Mucosa of descending colon (tissue), 3 donors: ENCODE data around the gene USP31. TPM values are rescaled to one million over a fixed set of nuclear protein-coding genes. Genes with fewer than 3 reads are reported as not detected.

Source experiments
- ATAC-seq: fragments of 200-7000 bp; cut with Tn5 transposase; one replicate; pipeline ENCODE4 v1.9.1; 2020; ENCODE audit warnings: mild to moderate bottlenecking, moderate library complexity
- DNase-seq, 3 donors: peaks; one replicate each; pipeline ENCODE4 v3.0.0-alpha.2; 2020
- H3K36me3 ChIP-seq: fragments of 200-600 bp; one replicate; pipeline ENCODE4 v1.8.0; 2021; ENCODE audit warnings: low read depth, mild to moderate bottlenecking
- H3K4me1 ChIP-seq: fragments of 200-600 bp; one replicate; pipeline ENCODE4 v1.8.0; 2021; ENCODE audit warnings: low read depth, mild to moderate bottlenecking
- H3K4me3 ChIP-seq: fragments of 200-600 bp; one replicate; pipeline ENCODE4 v1.8.0; 2021; ENCODE audit warnings: mild to moderate bottlenecking
- H3K9me3 ChIP-seq: fragments of 200-600 bp; one replicate; pipeline ENCODE4 v1.8.0; 2021; ENCODE audit warnings: mild to moderate bottlenecking
- CTCF ChIP-seq: fragments of 200-600 bp; IDR thresholded peaks from one replicate; pipeline ENCODE4 v1.8.0; 2022; ENCODE audit warnings: antibody characterized with exemption, mild to moderate bottlenecking
- intact Hi-C, 2 donors: fragments of 100-400 bp; cut with DNase I in 1 of 2; cut with micrococcal nuclease in 1 of 2; formaldehyde crosslinking; loops; one replicate each; pipeline versions ENCODE4 v1.11.0 to v1.11.1; 2022; cut with DNase I, micrococcal nuclease
- total RNA-seq, 3 donors: library from RNA; stranded (reverse); fragmentation: NEBNext Ultra II Directional in 2 of 3; extraction: Animal tissue kit (Norgen Biotek cat#: 25700) in 2 of 3; gene quantifications; one replicate each; pipeline versions ENCODE4 v1.2.1 to v1.2.4, GENCODE V29; 2021 to 2023
- donor health status: DM: no; HTN: no; CAD: no; lungs with moderate emphysema.
- donor health status: DM: no; HTN: no; CAD: no.
- donor health status: DM: no; HTN: yes; CAD: no.

The USP31 gene
- total RNA-seq, 3 donors from 2014 or later = 6.5 to 15.1 (median 7.7) TPM

- ATAC-seq (no peak), DNase-seq (no peak)
- H3K9me3 ChIP-seq = peaks cover 2% of the 10 kb centered on the region
- H3K36me3 ChIP-seq = no peaks in the 10 kb centered on the region
- no peak overlapping the region for H3K4me3 ChIP-seq
- no peak for TF ChIP-seq CTCF
- peaks cover 6% of the 10 kb centered on the region for H3K4me1 ChIP-seq
- intact Hi-C loops = no loop called here
Measured at GRCh38 chr16:23039118-23039517, 110.1 kb downstream of the USP31 start.

GRCh38 chr16:23035240-23035639 lies 114.0 kb downstream of the USP31 start:
- Histone ChIP-seq H3K36me3 (no peaks in the 10 kb centered on the region), H3K9me3 (peaks cover 11% of the 10 kb centered on the region), H3K4me3 (no peak overlapping the region), H3K4me1 (no peaks in the 10 kb centered on the region)
- ATAC-seq (no peak), DNase-seq (no peak)
- no peak for TF ChIP-seq CTCF
- intact Hi-C loops = no loop called here

GRCh38 chr16:23031508-23032098 lies 117.6 kb downstream of the USP31 start:
- DNase-seq = no peak
- no peaks in the 10 kb centered on the region for H3K4me1 ChIP-seq
- peaks cover 11% of the 10 kb centered on the region for H3K9me3 ChIP-seq
- ATAC-seq = no peak
- TF ChIP-seq CTCF = no peak
- H3K4me3 ChIP-seq = no peak overlapping the region
- intact Hi-C loops = no loop called here
- no peaks in the 10 kb centered on the region for H3K36me3 ChIP-seq

- ATAC-seq = no peak
- Histone ChIP-seq H3K9me3 (peaks cover 11% of the 10 kb centered on the region), H3K4me3 (no peak overlapping the region), H3K4me1 (no peaks in the 10 kb centered on the region), H3K36me3 (no peaks in the 10 kb centered on the region)
- DNase-seq = no peak
- intact Hi-C loops = no loop called here
- no peak for TF ChIP-seq CTCF
Measured at GRCh38 chr16:23029733-23030420, 119.4 kb downstream of the USP31 start.

- Histone ChIP-seq H3K36me3 (no peaks in the 10 kb centered on the region), H3K4me1 (no peaks in the 10 kb centered on the region), H3K9me3 (no peaks in the 10 kb centered on the region), H3K4me3 (no peak overlapping the region)
- TF ChIP-seq CTCF = no peak
- no peak for DNase-seq
- no peak for ATAC-seq
- intact Hi-C loops = no loop called here
Measured at GRCh38 chr16:23027386-23027785, 121.9 kb downstream of the USP31 start.
